Effector memory CD8-positive, alpha-beta T cell (primary cell): Measurements from ENCODE around the gene PSMD6.

Experiments
- ATAC-seq: fragments of 150-1000 bp; cut with Tn5 transposase; replicated peaks from 2 replicates; pipeline ENCODE4 v1.10.0; 2021; ENCODE audit warnings: mild to moderate bottlenecking, moderate library complexity
- DNase-seq, 3 experiments: peaks; one replicate each; pipeline ENCODE4 v3.0.0; 2021
- H3K27ac Mint-ChIP-seq, 2 donors: one replicate each; pipeline ENCODE4 v1.8.0; 2022; ENCODE audit warnings: mild to moderate bottlenecking in 2 of 2, mixed read lengths in 2 of 2, moderate library complexity in 2 of 2
- H3K27me3 Mint-ChIP-seq, 2 donors: one replicate each; pipeline ENCODE4 v1.8.0; 2022; ENCODE audit warnings: mixed read lengths in 2 of 2
- H3K36me3 Mint-ChIP-seq: one replicate; pipeline ENCODE4 v1.8.0; 2022; ENCODE audit warnings: mild to moderate bottlenecking, moderate library complexity, mixed read lengths; ENCODE audit not compliant: insufficient read depth
- H3K4me1 Mint-ChIP-seq, 2 donors: one replicate each; pipeline ENCODE4 v1.8.0; 2022; ENCODE audit warnings: low read depth in 2 of 2, mixed read lengths in 2 of 2
- H3K4me3 Mint-ChIP-seq, 2 donors: one replicate each; pipeline ENCODE4 v1.8.0; 2022; ENCODE audit warnings: mild to moderate bottlenecking in 2 of 2, mixed read lengths in 2 of 2, moderate library complexity in 2 of 2
- H3K9me3 Mint-ChIP-seq, 2 donors: one replicate each; pipeline ENCODE4 v1.8.0; 2022; ENCODE audit warnings: mixed read lengths in 2 of 2

Gene PSMD6

DNA sequence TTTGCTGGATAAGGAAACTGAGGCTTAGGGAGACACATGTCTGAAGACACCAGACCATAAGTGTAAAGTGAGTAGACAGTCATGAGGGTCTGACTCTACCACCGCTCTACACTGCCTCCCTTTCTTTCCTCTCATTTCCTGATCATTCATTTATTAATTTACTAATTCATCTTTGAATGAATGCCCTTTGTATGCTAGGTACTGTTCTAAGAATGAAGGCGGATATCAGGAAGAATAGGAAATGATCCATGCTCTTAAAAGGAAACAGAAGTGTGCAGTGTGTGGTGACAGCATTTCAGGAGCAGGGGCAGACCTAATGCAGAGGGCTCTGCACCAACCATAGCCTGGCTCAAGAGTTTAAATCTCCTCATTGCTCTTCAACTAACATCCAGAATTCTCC, 31.8 kb upstream of the PSMD6 start:
- Mint-ChIP-seq H3K9me3 (no peaks in the 10 kb centered on the region), H3K4me1 (peaks cover 0 to 2% of the 10 kb centered on the region in 2 donors), H3K27me3 (peaks cover 46 to 54% of the 10 kb centered on the region in 2 donors), H3K36me3 (no peaks in the 10 kb centered on the region), H3K4me3 (no peak overlapping the region), H3K27ac (no peak overlapping the region)
- no peak for ATAC-seq
- no peak for DNase-seq

DNA sequence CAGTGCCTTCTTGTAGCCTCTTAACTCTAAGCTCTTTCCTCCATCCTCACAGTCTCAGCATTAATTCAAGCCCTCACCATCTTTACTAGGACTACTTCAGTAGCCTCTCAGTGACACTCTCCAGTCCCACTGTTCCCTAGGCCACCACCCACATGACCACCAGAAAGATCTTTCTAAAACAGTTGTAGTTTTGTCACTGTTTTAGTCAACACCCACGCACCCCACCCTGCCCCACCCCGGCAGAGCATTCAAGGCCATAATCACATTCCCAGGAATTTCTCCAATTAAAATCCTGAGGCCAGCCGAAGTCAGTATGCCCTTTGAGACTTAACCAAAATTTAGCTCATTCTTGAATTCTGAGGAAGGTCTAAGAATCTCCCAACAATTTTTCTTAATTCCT, 31.2 kb upstream of the PSMD6 start:
- Mint-ChIP-seq H3K27ac (no peak overlapping the region), H3K4me3 (no peak overlapping the region), H3K36me3 (no peaks in the 10 kb centered on the region), H3K4me1 (peaks cover 0 to 2% of the 10 kb centered on the region in 2 donors), H3K9me3 (no peaks in the 10 kb centered on the region), H3K27me3 (peaks cover 49 to 58% of the 10 kb centered on the region in 2 donors)
- DNase-seq (no peak), ATAC-seq (no peak)

DNA sequence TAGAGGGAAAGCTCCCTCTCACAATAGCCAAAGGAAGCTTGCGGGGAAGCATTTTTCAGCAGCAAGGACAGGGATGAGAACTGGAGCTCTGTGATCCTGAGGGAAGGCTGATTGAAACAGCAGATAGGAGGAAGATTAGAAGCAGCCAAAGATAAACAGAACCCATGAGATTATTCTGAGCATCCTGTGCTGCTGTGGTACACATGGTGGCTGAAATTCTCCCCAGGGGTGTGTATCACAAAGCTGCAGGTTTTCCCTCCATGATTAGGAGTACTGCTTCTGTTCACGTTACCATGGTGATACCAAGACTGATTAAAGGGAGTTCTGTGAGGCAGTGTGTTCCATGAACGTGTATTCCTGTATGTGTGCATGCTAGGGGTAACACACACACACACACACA, 30.3 kb upstream of the PSMD6 start:
- Mint-ChIP-seq H3K4me3 (no peak overlapping the region), H3K27ac (no peak overlapping the region), H3K9me3 (no peaks in the 10 kb centered on the region), H3K27me3 (peaks cover 48 to 55% of the 10 kb centered on the region in 2 donors), H3K4me1 (peaks cover 0 to 2% of the 10 kb centered on the region in 2 donors), H3K36me3 (no peaks in the 10 kb centered on the region)
- no peak for DNase-seq
- ATAC-seq: no peak

DNA sequence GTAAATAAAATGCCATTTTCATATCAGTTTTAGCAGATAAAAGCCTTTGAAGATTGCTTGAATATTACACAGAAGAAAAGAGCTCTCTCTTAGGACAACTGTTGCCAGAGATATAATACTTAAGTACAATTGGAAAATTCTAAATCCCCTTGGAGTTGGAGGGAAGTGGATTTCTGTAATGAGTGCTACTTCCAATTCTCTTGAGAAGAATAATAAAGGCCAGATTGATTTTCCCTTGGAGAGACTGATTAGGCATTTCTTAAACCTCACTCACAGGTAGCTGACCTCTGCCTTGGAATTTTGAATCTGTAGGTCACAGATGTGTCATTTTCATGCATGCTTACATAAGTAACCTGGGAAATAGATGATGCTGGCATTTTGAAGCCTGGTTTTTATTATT, 29.8 kb upstream of the PSMD6 start:
- Mint-ChIP-seq H3K9me3 (no peaks in the 10 kb centered on the region), H3K27me3 (peaks cover 45 to 51% of the 10 kb centered on the region in 2 donors), H3K36me3 (no peaks in the 10 kb centered on the region), H3K4me3 (no peak overlapping the region), H3K4me1 (peaks cover 0 to 2% of the 10 kb centered on the region in 2 donors), H3K27ac (no peak overlapping the region)
- no peak for ATAC-seq
- DNase-seq: no peak

DNA sequence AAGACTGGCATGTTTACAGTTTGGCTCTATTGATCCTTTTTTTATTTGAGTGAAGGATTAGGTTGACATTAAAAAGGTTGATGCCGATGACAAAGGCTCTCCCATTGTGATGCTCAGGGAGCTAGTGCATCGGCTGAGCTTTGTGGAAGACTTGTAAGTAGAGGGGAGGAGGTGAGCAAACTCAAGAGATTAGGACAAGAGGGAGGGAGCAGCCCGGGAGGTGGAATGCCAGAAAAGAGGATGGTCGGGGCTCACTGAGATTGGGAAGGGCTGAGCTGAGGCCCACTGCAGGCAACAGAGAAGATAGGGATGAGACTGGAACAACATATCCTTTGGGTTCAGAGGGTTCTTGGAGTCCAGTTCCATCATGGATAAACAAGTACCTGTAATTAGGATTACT, 26.5 kb upstream of the PSMD6 start:
- no peak overlapping the region for H3K27ac Mint-ChIP-seq
- H3K36me3 Mint-ChIP-seq: no peaks in the 10 kb centered on the region
- H3K4me3 Mint-ChIP-seq: no peak overlapping the region
- ATAC-seq (no peak), DNase-seq (no peak)
- no peaks in the 10 kb centered on the region for H3K9me3 Mint-ChIP-seq
- peaks cover 36 to 49% of the 10 kb centered on the region in 2 donors for H3K27me3 Mint-ChIP-seq
- peaks cover 0 to 2% of the 10 kb centered on the region in 2 donors for H3K4me1 Mint-ChIP-seq

DNA sequence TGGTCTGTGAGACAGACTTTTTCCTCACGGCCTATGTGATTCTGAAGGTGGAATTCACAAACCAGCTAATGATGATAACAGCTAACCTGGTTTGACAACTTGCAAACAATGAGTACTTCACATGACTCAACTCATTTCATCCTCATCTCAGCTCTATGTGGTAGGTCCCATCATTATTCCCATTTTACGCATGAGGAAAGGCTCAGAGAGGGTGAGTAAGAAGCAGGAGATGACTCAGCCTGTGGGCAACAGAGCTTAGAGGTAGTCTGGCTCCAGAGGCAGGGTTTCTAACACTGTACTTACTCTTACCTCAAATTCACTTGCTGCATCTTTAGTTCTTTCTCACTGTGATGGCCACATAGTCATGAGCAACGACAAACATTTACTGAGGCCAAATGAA, 25.8 kb upstream of the PSMD6 start:
- no peak for DNase-seq
- ATAC-seq: no peak
- H3K4me3 Mint-ChIP-seq: no peak overlapping the region
- peaks cover 0 to 2% of the 10 kb centered on the region in 2 donors for H3K4me1 Mint-ChIP-seq
- H3K27ac Mint-ChIP-seq: no peak overlapping the region
- no peaks in the 10 kb centered on the region for H3K36me3 Mint-ChIP-seq
- peaks cover 42 to 49% of the 10 kb centered on the region in 2 donors for H3K27me3 Mint-ChIP-seq
- H3K9me3 Mint-ChIP-seq: no peaks in the 10 kb centered on the region

GRCh38 chr3:64048631-64049061, 25.4 kb upstream of the PSMD6 start:
- Mint-ChIP-seq H3K9me3 (no peaks in the 10 kb centered on the region), H3K4me3 (no peak overlapping the region), H3K27me3 (peaks cover 46 to 50% of the 10 kb centered on the region in 2 donors), H3K36me3 (no peaks in the 10 kb centered on the region), H3K4me1 (peaks cover 0 to 2% of the 10 kb centered on the region in 2 donors), H3K27ac (no peak overlapping the region)
- no peak for DNase-seq
- no peak for ATAC-seq

DNA sequence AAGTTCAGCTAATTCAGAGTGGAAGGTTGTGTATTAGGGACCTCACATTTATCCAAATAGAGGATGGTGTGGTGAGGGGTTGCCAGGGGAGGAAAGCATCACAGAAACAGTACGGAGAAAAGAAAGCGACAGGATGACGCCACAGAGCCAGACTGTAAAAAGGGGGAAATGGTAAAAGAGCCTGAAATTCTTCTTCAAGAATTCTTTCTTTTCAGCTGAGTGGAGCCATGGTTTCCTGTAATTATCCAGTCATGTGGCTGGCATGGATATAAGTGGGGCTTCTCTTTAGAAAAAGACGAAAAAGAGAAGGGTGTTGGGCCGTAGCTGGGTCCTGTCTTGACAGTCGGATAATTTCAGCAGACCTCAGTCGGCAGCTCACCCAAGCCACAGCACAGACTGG, 24.5 kb upstream of the PSMD6 start:
- Mint-ChIP-seq H3K4me3 (no peak overlapping the region), H3K4me1 (peaks cover 0 to 2% of the 10 kb centered on the region in 2 donors), H3K27me3 (peaks cover 53 to 59% of the 10 kb centered on the region in 2 donors)

DNA sequence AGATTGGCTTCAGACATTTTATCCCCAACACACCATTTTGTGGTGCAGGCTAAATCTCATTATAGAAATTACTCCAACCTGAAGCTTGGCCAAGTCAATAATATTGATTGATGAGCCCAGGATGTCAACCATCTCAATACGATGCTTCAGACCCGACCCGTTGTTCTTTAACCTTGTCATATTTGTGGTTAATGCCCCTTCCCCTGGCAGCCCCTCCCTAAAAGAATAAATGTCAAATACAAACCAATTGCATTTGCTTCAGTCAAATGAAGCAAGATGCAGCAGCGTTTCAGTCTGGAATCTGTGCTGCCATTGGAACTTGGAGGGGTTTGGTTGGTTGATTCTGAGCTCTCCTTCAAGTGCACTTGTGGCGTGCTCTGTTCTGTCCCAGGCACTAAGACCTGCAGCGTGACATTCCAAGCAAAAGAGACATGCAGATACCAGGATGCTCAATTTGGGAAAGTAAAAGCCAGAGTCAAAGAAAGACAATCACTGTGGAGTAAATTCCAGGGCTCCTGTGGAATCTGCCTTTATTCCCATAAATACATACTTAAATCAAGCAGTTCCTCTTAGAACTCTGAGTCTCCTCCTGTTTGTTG, 23.8 kb upstream of the PSMD6 start:
- DNase-seq (no peak), ATAC-seq (no peak)
- H3K36me3 Mint-ChIP-seq: no peaks in the 10 kb centered on the region
- no peak overlapping the region for H3K27ac Mint-ChIP-seq
- peaks cover 57 to 64% of the 10 kb centered on the region in 2 donors for H3K27me3 Mint-ChIP-seq
- no peaks in the 10 kb centered on the region for H3K9me3 Mint-ChIP-seq
- no peak overlapping the region for H3K4me3 Mint-ChIP-seq
- H3K4me1 Mint-ChIP-seq: peaks cover 0 to 2% of the 10 kb centered on the region in 2 donors

More for the DNA sequence above, 24.5 kb upstream of the PSMD6 start:
- ATAC-seq (no peak), DNase-seq (no peak)
- H3K36me3 Mint-ChIP-seq: no peaks in the 10 kb centered on the region
- H3K27ac Mint-ChIP-seq: no peak overlapping the region
- H3K9me3 Mint-ChIP-seq: no peaks in the 10 kb centered on the region

GRCh38 chr3:64046592-64046991, 23.3 kb upstream of the PSMD6 start:
- ATAC-seq (no peak), DNase-seq (no peak)
- no peak overlapping the region for H3K27ac Mint-ChIP-seq
- H3K9me3 Mint-ChIP-seq: no peaks in the 10 kb centered on the region
- H3K36me3 Mint-ChIP-seq: peaks cover 2% of the 10 kb centered on the region
- peaks cover 62 to 69% of the 10 kb centered on the region in 2 donors for H3K27me3 Mint-ChIP-seq
- no peak overlapping the region for H3K4me3 Mint-ChIP-seq
- peaks cover 0 to 2% of the 10 kb centered on the region in 2 donors for H3K4me1 Mint-ChIP-seq

- no peak overlapping the region for H3K4me3 Mint-ChIP-seq
- H3K4me1 Mint-ChIP-seq: no peaks in the 10 kb centered on the region
- no peak for ATAC-seq
- no peak for DNase-seq
- no peak overlapping the region for H3K27ac Mint-ChIP-seq
- no peaks in the 10 kb centered on the region for H3K9me3 Mint-ChIP-seq
- peaks cover 2% of the 10 kb centered on the region for H3K36me3 Mint-ChIP-seq
- H3K27me3 Mint-ChIP-seq: peaks cover 62 to 89% of the 10 kb centered on the region in 2 donors
These were observed 19.7 kb upstream of the PSMD6 start for GRCh38 chr3:64042952-64043351.

GRCh38 chr3:64039981-64040733, 16.9 kb upstream of the PSMD6 start:
- DNase-seq (no peak), ATAC-seq (no peak)
- Mint-ChIP-seq H3K36me3 (peaks cover 2% of the 10 kb centered on the region), H3K4me1 (no peaks in the 10 kb centered on the region), H3K4me3 (no peak overlapping the region), H3K27ac (no peak overlapping the region), H3K27me3 (peaks cover 55 to 78% of the 10 kb centered on the region in 2 donors), H3K9me3 (no peaks in the 10 kb centered on the region)

DNA sequence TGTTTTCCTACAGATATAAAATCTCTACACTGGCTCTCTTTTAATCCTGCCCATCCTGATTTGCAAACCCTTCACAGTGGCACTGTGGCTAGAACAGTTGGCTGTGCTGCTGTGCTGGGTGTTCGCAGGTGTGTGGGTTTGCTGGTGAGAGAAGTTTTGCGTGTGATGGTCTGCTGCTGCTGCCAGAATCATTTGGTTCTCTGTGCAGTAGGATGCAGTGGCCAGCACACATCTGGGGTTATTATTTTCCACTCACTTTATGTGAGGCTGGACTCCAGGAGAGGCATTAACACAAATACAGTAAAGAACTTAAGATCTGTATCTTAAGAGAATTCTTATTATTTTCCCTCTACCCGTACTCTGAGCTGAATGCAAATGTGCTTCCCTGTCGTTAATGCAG, 16.0 kb upstream of the PSMD6 start:
- no peaks in the 10 kb centered on the region for H3K4me1 Mint-ChIP-seq
- ATAC-seq (no peak), DNase-seq (no peak)
- no peak overlapping the region for H3K27ac Mint-ChIP-seq
- peaks cover 2% of the 10 kb centered on the region for H3K36me3 Mint-ChIP-seq
- no peaks in the 10 kb centered on the region for H3K9me3 Mint-ChIP-seq
- H3K4me3 Mint-ChIP-seq: no peak overlapping the region
- H3K27me3 Mint-ChIP-seq: peaks cover 48 to 70% of the 10 kb centered on the region in 2 donors

- DNase-seq: no peak
- Mint-ChIP-seq H3K9me3 (no peaks in the 10 kb centered on the region), H3K27ac (no peak overlapping the region), H3K4me3 (no peak overlapping the region), H3K27me3 (peaks cover 40 to 60% of the 10 kb centered on the region in 2 donors), H3K4me1 (no peaks in the 10 kb centered on the region), H3K36me3 (peaks cover 2% of the 10 kb centered on the region)
- no peak for ATAC-seq
These were observed 15.0 kb upstream of the PSMD6 start for GRCh38 chr3:64038253-64038767.
